Liver (tissue), 9 donors: ENCODE measurements around the gene CHD5. TPM values are rescaled to one million over a fixed set of nuclear protein-coding genes. Genes with fewer than 3 reads are reported as not detected.
A peak's percentile ranks its signal among the peaks of the same experiment; 100 is the strongest.

Source experiments
- DNase-seq: peaks from one replicate; pipeline ENCODE4 v3.0.0-alpha.2; 2017; ENCODE audit warnings: low spot score
- H3K27ac ChIP-seq, 2 donors: one replicate each; pipeline ENCODE4 v1.7.0; 2013; ENCODE audit warnings: inconsistent platforms in 2 of 2, low read length in 2 of 2, control low read depth in 1 of 2, low read depth in 1 of 2, mild to moderate bottlenecking in 1 of 2
- H3K27me3 ChIP-seq, 4 donors: one replicate each; pipeline versions ENCODE4 v1.6.1 to v1.7.0; 2013; ENCODE audit warnings: low read length in 3 of 4, inconsistent platforms in 1 of 4, mild to moderate bottlenecking in 1 of 4, moderate library complexity in 1 of 4; ENCODE audit not compliant: control insufficient read depth in 4 of 4, insufficient read depth in 4 of 4
- H3K36me3 ChIP-seq, 4 donors: one replicate each; pipeline versions ENCODE4 v1.6.1 to v1.7.0; 2013; ENCODE audit warnings: low read length in 3 of 4, mild to moderate bottlenecking in 3 of 4, low read depth in 1 of 4, moderate library complexity in 1 of 4; ENCODE audit not compliant: control insufficient read depth in 4 of 4, insufficient read depth in 3 of 4
- H3K4me1 ChIP-seq, 4 donors: one replicate each; pipeline versions ENCODE4 v1.6.1 to v1.7.0; 2013; ENCODE audit warnings: low read length in 3 of 4, mild to moderate bottlenecking in 3 of 4, moderate library complexity in 1 of 4; ENCODE audit not compliant: control insufficient read depth in 4 of 4, insufficient read depth in 4 of 4
- H3K4me3 ChIP-seq, 3 donors: one replicate each; pipeline versions ENCODE4 v1.6.1 to v1.7.0; 2013; ENCODE audit warnings: low read length in 3 of 3, control low read depth in 1 of 3, low read depth in 1 of 3, mild to moderate bottlenecking in 1 of 3
- H3K9ac ChIP-seq, 2 donors: one replicate each; pipeline ENCODE4 v1.7.0; 2013; ENCODE audit warnings: low read length in 2 of 2, mild to moderate bottlenecking in 2 of 2, moderate library complexity in 2 of 2, control low read depth in 1 of 2, low read depth in 1 of 2
- H3K9me3 ChIP-seq, 4 donors: one replicate each; pipeline versions ENCODE4 v1.6.1 to v1.7.0; 2013; ENCODE audit warnings: low read length in 3 of 4; ENCODE audit not compliant: control insufficient read depth in 4 of 4
- EGR1 ChIP-seq, 2 donors: IDR thresholded peaks; 2 replicates each; pipeline ENCODE4 v1.6.1; 2016 to 2018; ENCODE audit warnings: antibody characterized with exemption in 2 of 2, low read depth in 2 of 2
- FOXA1 ChIP-seq: IDR thresholded peaks from 2 replicates; pipeline ENCODE4 v1.6.1; 2016; ENCODE audit warnings: antibody characterized with exemption
- FOXA2 ChIP-seq: IDR thresholded peaks from 2 replicates; pipeline ENCODE4 v1.6.1; 2016; ENCODE audit warnings: antibody characterized with exemption
- GABPA ChIP-seq, 2 donors: IDR thresholded peaks in 1 of 2; conservative IDR thresholded peaks in 1 of 2; 2 replicates each; pipeline ENCODE4 v1.6.1; 2016; ENCODE audit warnings: antibody characterized with exemption in 2 of 2, mild to moderate bottlenecking in 1 of 2, moderate library complexity in 1 of 2
- HNF4A ChIP-seq, 2 donors: conservative IDR thresholded peaks; 2 replicates each; pipeline ENCODE4 v1.6.1; 2016; ENCODE audit warnings: antibody characterized with exemption in 2 of 2, mild to moderate bottlenecking in 2 of 2
- HNF4G ChIP-seq: IDR thresholded peaks from 2 replicates; pipeline ENCODE4 v1.6.1; 2016; ENCODE audit warnings: antibody characterized with exemption
- JUND ChIP-seq, 2 donors: IDR thresholded peaks; 2 replicates each; pipeline ENCODE4 v1.6.1; 2016; ENCODE audit warnings: antibody characterized with exemption in 2 of 2
- NR2F2 ChIP-seq: IDR thresholded peaks from 2 replicates; pipeline ENCODE4 v1.6.1; 2016; ENCODE audit warnings: antibody characterized with exemption
- RAD21 ChIP-seq, 2 donors: IDR thresholded peaks; 2 replicates each; pipeline ENCODE4 v1.6.1; 2016; ENCODE audit warnings: antibody characterized with exemption in 2 of 2, mild to moderate bottlenecking in 2 of 2
- RXRA ChIP-seq, 2 donors: IDR thresholded peaks; 2 replicates each; pipeline ENCODE4 v1.6.1; 2017 to 2018; ENCODE audit warnings: antibody characterized with exemption in 2 of 2, mild to moderate bottlenecking in 1 of 2
- SP1 ChIP-seq: IDR thresholded peaks from 2 replicates; pipeline ENCODE4 v1.6.1; 2018; ENCODE audit warnings: antibody characterized with exemption, mild to moderate bottlenecking
- YY1 ChIP-seq: IDR thresholded peaks from 2 replicates; pipeline ENCODE4 v1.6.1; 2016; ENCODE audit warnings: antibody characterized with exemption, mild to moderate bottlenecking
- ZBTB33 ChIP-seq: IDR thresholded peaks from 2 replicates; pipeline ENCODE4 v1.6.1; 2016; ENCODE audit warnings: antibody characterized with exemption
- WGBS: extraction: QIAGEN DNeasy Blood & Tissue Kit; methylation state at CpG from one replicate; pipeline ENCODE4 v1.1.7; 2013; 5-methylcytosine and 5-hydroxymethylcytosine counted together
- polyA plus RNA-seq, 2 donors: library from polyadenylated mRNA; stranded (reverse) in 1 of 2; unstranded in 1 of 2; fragments of 200-250 nt in 1 of 2; fragments of >200 nt in 1 of 2; fragmentation: Nextera tagmentation in 1 of 2; extraction: Ambion mirVana in 1 of 2; gene quantifications; one replicate each; pipeline versions ENCODE4 v1.2.1 to v1.2.3, GENCODE V29; 2013 to 2015
- total RNA-seq, 2 donors: library from RNA; depleted of rRNA; stranded (reverse); fragments of >200 nt; gene quantifications; one replicate each; pipeline ENCODE4 v1.2.3, GENCODE V29; 2014
- TF ChIP-seq, protein P1 (sequence below): IDR thresholded peaks from 2 replicates; pipeline ENCODE4 v1.6.1; 2016; ENCODE audit warnings: antibody characterized with exemption, mild to moderate bottlenecking
- TF ChIP-seq, protein P2 (sequence below): fragments of 150-350 bp; IDR thresholded peaks from 2 replicates; pipeline ENCODE4 v1.5.1; 2017; ENCODE audit warnings: improper control_type of control experiment, low read depth, low read length; ENCODE audit not compliant: missing input control
- TF ChIP-seq, protein P3 (sequence below): IDR thresholded peaks from 2 replicates; pipeline ENCODE4 v1.6.1; 2016; ENCODE audit warnings: antibody characterized with exemption
- TF ChIP-seq, protein P4 (sequence below): IDR thresholded peaks from 2 replicates; pipeline ENCODE4 v1.6.1; 2016; ENCODE audit warnings: antibody characterized with exemption
- donor health status: healthy.
- donor health status: healthy.
- donor health status: healthy.
- donor health status: healthy.
- donor health status: healthy.

Gene CHD5
- total and polyA plus RNA-seq, 4 donors, result under 0.01 to 0.08 TPM; not detected in 2

- H3K4me3 ChIP-seq, result peak within 1 kb of the TSS; percentile 78 to 89 (median 83)
- WGBS, result 1% methylated on average over 66 of the region's 66 CpGs
- no peaks in the 10 kb centered on the region for H3K9me3 ChIP-seq
- H3K36me3 ChIP-seq, result peaks cover 0 to 5% (median 0%) of the 10 kb centered on the region in 4 donors
- H3K27me3 ChIP-seq, result no peaks in the 10 kb centered on the region
- peak within 1 kb of the TSS; percentile 29 to 73 for H3K27ac ChIP-seq
- DNase-seq, result peak; percentile 63
- peaks cover 3 to 29% (median 12%) of the 10 kb centered on the region in 4 donors for H3K4me1 ChIP-seq
- peak within 1 kb of the TSS; percentile 59 to 66 for H3K9ac ChIP-seq
- TF ChIP-seq RXRA (IDR thresholded peaks at IDR 0.05) (peak; percentile 74), YY1 (peak; percentile 51), NR2F2 (no peak), SP1 (peak; percentile 60)
- TF ChIP-seq, protein P1, sequence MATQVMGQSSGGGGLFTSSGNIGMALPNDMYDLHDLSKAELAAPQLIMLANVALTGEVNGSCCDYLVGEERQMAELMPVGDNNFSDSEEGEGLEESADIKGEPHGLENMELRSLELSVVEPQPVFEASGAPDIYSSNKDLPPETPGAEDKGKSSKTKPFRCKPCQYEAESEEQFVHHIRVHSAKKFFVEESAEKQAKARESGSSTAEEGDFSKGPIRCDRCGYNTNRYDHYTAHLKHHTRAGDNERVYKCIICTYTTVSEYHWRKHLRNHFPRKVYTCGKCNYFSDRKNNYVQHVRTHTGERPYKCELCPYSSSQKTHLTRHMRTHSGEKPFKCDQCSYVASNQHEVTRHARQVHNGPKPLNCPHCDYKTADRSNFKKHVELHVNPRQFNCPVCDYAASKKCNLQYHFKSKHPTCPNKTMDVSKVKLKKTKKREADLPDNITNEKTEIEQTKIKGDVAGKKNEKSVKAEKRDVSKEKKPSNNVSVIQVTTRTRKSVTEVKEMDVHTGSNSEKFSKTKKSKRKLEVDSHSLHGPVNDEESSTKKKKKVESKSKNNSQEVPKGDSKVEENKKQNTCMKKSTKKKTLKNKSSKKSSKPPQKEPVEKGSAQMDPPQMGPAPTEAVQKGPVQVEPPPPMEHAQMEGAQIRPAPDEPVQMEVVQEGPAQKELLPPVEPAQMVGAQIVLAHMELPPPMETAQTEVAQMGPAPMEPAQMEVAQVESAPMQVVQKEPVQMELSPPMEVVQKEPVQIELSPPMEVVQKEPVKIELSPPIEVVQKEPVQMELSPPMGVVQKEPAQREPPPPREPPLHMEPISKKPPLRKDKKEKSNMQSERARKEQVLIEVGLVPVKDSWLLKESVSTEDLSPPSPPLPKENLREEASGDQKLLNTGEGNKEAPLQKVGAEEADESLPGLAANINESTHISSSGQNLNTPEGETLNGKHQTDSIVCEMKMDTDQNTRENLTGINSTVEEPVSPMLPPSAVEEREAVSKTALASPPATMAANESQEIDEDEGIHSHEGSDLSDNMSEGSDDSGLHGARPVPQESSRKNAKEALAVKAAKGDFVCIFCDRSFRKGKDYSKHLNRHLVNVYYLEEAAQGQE, result peak; percentile 37
These were observed 25.9 kb upstream of the CHD5 start, which contains the start of gene RNF207 for GRCh38 chr1:6205849-6206519. TSS of gene RNF207 (plus strand) at chr1:6206119. CDS start at chr1:6206536, 417 bp downstream.

GRCh38 chr1:6202256-6202655, 22.1 kb upstream of the CHD5 start:
- no peaks in the 10 kb centered on the region for H3K27me3 ChIP-seq
- TF ChIP-seq, protein P1, result no peak
- TF ChIP-seq SP1 (no peak), RAD21 (IDR thresholded peaks at IDR 0.05) (no peak), YY1 (no peak), HNF4A (conservative IDR thresholded peaks at IDR 0.05) (no peak), FOXA1 (no peak), EGR1 (IDR thresholded peaks at IDR 0.05; ENCODE audit: low read depth in 2 of 2) (no peak), FOXA2 (no peak), HNF4G (no peak), JUND (IDR thresholded peaks at IDR 0.05) (no peak), GABPA (IDR thresholded peaks at IDR 0.05 in 1 of 2, conservative IDR thresholded peaks at IDR 0.05 in 1 of 2) (no peak), NR2F2 (no peak), ZBTB33 (no peak), RXRA (IDR thresholded peaks at IDR 0.05) (no peak)
- TF ChIP-seq, protein P2, sequence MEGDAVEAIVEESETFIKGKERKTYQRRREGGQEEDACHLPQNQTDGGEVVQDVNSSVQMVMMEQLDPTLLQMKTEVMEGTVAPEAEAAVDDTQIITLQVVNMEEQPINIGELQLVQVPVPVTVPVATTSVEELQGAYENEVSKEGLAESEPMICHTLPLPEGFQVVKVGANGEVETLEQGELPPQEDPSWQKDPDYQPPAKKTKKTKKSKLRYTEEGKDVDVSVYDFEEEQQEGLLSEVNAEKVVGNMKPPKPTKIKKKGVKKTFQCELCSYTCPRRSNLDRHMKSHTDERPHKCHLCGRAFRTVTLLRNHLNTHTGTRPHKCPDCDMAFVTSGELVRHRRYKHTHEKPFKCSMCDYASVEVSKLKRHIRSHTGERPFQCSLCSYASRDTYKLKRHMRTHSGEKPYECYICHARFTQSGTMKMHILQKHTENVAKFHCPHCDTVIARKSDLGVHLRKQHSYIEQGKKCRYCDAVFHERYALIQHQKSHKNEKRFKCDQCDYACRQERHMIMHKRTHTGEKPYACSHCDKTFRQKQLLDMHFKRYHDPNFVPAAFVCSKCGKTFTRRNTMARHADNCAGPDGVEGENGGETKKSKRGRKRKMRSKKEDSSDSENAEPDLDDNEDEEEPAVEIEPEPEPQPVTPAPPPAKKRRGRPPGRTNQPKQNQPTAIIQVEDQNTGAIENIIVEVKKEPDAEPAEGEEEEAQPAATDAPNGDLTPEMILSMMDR, result no peak
- TF ChIP-seq, protein P3, sequence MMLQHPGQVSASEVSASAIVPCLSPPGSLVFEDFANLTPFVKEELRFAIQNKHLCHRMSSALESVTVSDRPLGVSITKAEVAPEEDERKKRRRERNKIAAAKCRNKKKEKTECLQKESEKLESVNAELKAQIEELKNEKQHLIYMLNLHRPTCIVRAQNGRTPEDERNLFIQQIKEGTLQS, result no peak
- TF ChIP-seq, protein P4, sequence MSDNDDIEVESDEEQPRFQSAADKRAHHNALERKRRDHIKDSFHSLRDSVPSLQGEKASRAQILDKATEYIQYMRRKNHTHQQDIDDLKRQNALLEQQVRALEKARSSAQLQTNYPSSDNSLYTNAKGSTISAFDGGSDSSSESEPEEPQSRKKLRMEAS, result no peak
- no peak overlapping the region for H3K4me3 ChIP-seq
- H3K36me3 ChIP-seq, result peaks cover 0 to 2% (median under 1%) of the 10 kb centered on the region in 4 donors
- H3K9ac ChIP-seq, result no peak overlapping the region
- no peaks in the 10 kb centered on the region for H3K9me3 ChIP-seq
- WGBS, result 91% methylated on average over 7 of the region's 7 CpGs
- no peak overlapping the region for H3K27ac ChIP-seq
- H3K4me1 ChIP-seq, result peaks cover 10 to 51% (median 31%) of the 10 kb centered on the region in 4 donors
- DNase-seq, result no peak
